Ureter (tissue), 1 donor: Measurements from ENCODE around the gene GPC6. TPM values are rescaled to one million over a fixed set of nuclear protein-coding genes. Genes with fewer than 3 reads are reported as not detected.

Source experiments
- DNase-seq: peaks from one replicate; pipeline ENCODE4 v3.0.0-alpha.2; 2020; ENCODE audit warnings: low spot score
- total RNA-seq: library from RNA; stranded (reverse); gene quantifications from one replicate; pipeline ENCODE4 v1.2.4, GENCODE V29; 2023
- donor health status: DM: yes; HTN: yes; CAD: no.

GPC6 gene
- total RNA-seq, 1 donor from 2014 or later, result 6.8 TPM

- no peak for DNase-seq
Measured at GRCh38 chr13:93732186-93732585, 505.6 kb downstream of the GPC6 start.

DNA sequence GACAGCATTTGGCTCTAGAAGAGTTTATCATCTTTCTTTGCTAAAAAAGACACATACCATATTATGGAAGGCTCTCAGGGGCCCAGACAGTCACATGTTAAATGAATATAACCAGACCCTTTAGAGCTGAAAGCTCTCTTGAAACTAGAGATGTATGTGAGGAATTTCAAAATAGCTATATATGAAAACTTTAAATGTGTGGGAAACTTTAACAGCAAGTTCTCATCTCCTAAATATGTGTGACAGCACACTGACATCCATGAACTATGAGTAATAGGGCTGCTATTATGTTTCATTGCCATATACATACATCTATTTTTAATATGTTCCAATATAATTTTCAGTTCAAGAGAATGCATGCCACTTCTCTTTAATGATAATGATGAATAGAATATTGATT, 509.5 kb downstream of the GPC6 start:
- DNase-seq, result no peak

- no peak for DNase-seq
Measured at GRCh38 chr13:93736909-93737308, 510.3 kb downstream of the GPC6 start.

- DNase-seq, result no peak
Measured at GRCh38 chr13:93740334-93740733, 513.7 kb downstream of the GPC6 start.

- no peak for DNase-seq
Measured at GRCh38 chr13:93744033-93744432, 517.4 kb downstream of the GPC6 start.

DNA sequence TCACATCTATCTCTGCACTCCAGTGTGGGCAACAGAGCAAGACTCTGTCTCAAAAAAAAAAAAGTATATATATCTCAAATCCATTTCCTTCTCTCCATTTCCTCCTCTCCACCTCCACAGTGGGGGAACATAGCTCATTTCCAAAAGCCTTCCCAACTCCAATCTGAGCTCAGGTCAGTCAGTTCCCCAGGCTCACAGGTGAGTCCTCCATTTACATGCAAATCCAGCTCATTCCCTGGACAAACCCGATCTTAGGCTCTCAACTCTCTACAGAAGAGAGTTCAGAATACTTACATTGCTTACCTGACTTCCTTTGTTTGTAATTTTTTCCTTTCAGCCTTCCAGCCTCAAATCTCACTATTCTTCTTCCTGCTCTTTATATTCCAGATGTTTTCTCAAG, 518.3 kb downstream of the GPC6 start:
- no peak for DNase-seq

DNA sequence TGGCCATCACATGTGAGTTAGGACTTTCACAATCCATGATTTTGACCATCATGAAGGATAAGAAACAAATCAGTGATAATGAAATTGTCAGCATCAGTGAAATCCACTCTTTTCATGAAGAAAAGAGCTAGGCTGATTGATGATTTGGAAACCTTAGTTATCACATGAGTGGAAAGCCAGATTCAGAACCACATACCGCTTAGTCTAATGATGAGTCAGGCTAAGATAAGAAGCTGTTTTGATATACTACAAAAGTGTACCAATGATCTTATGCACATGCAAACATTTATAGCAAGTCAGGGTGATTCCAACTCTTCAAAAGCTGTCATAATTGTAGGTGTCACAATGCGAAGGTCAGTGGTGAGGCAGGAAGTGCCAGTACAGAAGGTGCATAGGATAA, 519.3 kb downstream of the GPC6 start:
- no peak for DNase-seq

DNA sequence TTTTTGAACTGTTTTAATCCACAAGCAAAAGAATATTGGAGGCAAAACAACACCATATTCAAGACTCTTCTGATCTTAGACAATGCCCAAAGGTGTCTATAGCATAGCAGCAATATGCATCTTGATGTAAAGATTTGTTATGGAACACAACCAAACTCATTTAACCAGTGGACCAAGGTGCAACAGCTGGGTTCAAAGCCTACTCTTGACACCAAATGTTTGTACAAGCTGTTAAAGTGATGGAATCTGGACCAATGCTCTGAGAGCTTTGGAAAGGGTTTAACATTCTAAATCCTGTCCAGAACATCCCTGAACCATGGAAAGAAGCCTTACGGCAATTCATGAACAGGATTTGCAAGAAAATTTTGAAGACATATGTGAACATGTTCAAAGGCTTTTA, 520.0 kb downstream of the GPC6 start:
- no peak for DNase-seq

DNA sequence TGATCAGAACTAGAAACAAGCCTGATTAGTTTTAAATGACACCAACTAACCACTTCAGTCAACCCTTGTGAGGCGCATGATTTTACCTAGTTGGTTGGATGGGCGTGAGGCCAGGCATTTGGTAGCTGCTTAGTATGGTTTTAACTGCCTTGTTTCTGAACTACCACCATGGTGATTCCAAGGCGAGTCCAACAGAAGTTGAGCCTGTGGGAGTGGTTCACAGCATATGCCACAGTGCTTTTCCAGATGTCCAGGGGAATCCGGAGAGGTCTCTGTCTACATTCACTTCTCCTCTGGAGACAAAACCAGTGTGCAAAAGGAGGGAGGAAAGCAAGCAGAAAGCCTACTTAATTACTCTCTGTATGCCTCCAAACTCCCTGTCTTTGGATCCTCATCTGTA, 524.1 kb downstream of the GPC6 start:
- no peak for DNase-seq

- DNase-seq, result no peak
Measured at GRCh38 chr13:93751117-93751516, 524.5 kb downstream of the GPC6 start.

- DNase-seq, result no peak
Measured at GRCh38 chr13:93752541-93752940, 525.9 kb downstream of the GPC6 start.

GRCh38 chr13:93753639-93754038, 527.0 kb downstream of the GPC6 start:
- no peak for DNase-seq

- no peak for DNase-seq
Measured at GRCh38 chr13:93755341-93755740, 528.7 kb downstream of the GPC6 start.

- DNase-seq, result no peak
Measured at GRCh38 chr13:93758575-93758974, 532.0 kb downstream of the GPC6 start.

DNA sequence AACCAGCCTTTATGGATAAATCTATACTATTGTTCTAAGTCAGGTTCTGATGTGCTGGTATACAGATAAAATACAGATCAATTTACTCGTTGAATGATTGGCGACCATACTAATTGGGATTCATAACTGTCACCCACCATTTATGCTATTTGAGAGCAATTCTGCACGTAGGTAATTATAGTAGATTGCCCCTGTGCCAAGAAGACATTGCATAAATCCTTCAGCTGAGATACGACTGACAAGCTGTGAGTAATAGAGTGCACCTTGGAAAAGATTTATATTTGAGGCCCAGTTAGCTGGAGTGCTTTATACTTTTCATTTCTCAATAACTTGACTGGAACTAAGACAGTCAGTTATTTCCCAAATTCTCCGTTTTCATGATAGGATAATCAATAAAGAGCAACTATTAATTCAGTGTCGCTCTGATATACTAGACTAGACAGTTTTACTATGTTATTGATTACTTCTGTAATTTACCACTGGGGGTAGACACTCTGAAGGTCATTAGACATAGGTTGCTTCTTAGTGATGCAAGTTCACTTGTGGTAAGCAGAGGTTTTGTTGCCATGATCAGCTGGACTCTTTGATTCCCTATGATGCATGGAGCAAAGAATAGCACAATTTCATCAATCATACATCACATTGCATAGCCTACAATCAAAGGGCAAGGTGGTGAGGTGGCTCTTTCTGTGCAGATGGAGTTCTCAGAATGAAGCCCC, 536.3 kb downstream of the GPC6 start:
- DNase-seq, result no peak

DNA sequence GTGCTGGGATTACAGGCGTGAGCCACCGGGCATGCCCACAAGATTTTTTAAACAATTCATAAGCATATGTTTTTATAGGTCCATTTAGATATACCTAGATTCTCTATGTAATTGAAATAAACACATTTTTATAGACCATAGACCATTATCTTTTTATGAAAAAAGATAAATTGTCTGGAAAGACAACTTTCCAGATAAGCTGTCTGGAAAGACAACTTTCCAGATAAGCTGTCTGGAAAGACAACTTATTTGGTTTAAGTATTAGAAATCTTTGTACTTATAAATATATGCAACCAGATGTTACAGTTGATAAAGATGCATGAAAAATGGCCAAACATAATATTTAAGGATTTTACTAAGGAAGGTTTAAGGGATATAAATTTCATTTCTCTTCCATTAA, 538.5 kb downstream of the GPC6 start:
- DNase-seq, result no peak

- DNase-seq, result no peak
Measured at GRCh38 chr13:93765811-93766210, 539.2 kb downstream of the GPC6 start.

DNA sequence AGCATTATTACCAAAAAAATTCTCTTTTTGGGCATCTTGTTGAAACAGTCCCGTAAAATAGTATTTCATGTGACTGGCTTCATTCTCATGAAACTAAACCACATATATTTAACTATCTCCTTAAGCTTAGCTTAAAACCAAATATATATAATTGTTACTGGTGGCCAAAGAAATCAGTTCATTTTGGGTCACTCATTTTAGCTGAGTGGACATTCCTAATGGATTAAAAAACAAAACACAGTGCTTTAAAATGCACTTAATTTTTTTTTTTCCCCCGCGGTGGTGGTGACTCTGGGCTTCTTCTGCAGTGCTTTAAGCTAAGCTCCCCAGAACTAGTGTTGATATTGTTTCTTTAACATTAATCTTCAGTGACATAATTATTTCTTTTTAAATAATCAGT, 540.1 kb downstream of the GPC6 start:
- DNase-seq, result no peak

GRCh38 chr13:93767180-93767916, 540.7 kb downstream of the GPC6 start:
- DNase-seq, result no peak

- no peak for DNase-seq
Measured at GRCh38 chr13:93767917-93768409, 541.4 kb downstream of the GPC6 start.

GRCh38 chr13:93769101-93769500, 542.5 kb downstream of the GPC6 start:
- DNase-seq, result no peak

- DNase-seq, result no peak
Measured at GRCh38 chr13:93769607-93770006, 543.0 kb downstream of the GPC6 start.

DNA sequence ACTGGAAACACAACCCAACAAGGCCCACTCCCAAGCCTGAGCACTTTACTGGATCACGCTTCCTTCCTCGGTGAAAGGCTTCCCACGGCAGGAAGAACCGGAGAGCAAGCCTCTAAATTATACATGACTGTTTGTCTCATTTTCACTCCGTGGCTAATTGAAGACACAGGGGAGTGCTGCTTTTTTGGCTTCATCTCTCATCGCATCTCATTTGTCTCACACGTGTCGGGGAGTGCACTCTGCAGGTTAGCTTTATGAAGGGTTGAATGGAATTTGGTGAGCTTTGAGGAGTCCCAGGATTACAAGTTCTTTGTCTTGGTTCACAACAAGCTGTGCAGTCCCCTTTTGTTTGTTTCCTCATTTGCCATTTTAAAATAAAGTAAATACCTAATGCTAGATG, 544.6 kb downstream of the GPC6 start:
- no peak for DNase-seq
